ENCODE measurements around the gene ITCH.

ITCH gene

GRCh38 chr20:34559311-34560140, 196.5 kb downstream of the ITCH start:
- DNase-seq, result no peak

GRCh38 chr20:34560141-34560523, 197.1 kb downstream of the ITCH start:
- no peak for DNase-seq

GRCh38 chr20:34560614-34561013, 197.5 kb downstream of the ITCH start:
- DNase-seq, result no peak

All from NCI-H1417 (cell line).